Neuron (in vitro differentiated cells): Measurements from ENCODE around the gene TRIM73.
"Not testable (repeated sequence)": the region's sequence is repeated elsewhere in the genome, so short reads cannot be mapped to it uniquely, and the experiment has no call there.

Experiments used
- H2AFZ ChIP-seq: one replicate; pipeline ENCODE4 v1.6.1; 2013; ENCODE audit warnings: low read depth, mild to moderate bottlenecking, inconsistent platforms, low read length, moderate library complexity
- H3K27me3 ChIP-seq: one replicate; pipeline ENCODE4 v1.6.1; 2013; ENCODE audit warnings: low read length; ENCODE audit not compliant: insufficient read depth
- H3K36me3 ChIP-seq: one replicate; pipeline ENCODE4 v1.6.1; 2013; ENCODE audit warnings: low read length; ENCODE audit not compliant: insufficient read depth
- H3K4me1 ChIP-seq: one replicate; pipeline ENCODE4 v1.6.1; 2013; ENCODE audit warnings: low read length; ENCODE audit not compliant: insufficient read depth
- H3K4me3 ChIP-seq: 2 replicates; pipeline ENCODE4 v1.5.1; 2013; ENCODE audit warnings: mild to moderate bottlenecking, low read length, moderate library complexity
- H3K9me3 ChIP-seq: one replicate; pipeline ENCODE4 v1.6.1; 2013; ENCODE audit warnings: low read length

Gene TRIM73

DNA sequence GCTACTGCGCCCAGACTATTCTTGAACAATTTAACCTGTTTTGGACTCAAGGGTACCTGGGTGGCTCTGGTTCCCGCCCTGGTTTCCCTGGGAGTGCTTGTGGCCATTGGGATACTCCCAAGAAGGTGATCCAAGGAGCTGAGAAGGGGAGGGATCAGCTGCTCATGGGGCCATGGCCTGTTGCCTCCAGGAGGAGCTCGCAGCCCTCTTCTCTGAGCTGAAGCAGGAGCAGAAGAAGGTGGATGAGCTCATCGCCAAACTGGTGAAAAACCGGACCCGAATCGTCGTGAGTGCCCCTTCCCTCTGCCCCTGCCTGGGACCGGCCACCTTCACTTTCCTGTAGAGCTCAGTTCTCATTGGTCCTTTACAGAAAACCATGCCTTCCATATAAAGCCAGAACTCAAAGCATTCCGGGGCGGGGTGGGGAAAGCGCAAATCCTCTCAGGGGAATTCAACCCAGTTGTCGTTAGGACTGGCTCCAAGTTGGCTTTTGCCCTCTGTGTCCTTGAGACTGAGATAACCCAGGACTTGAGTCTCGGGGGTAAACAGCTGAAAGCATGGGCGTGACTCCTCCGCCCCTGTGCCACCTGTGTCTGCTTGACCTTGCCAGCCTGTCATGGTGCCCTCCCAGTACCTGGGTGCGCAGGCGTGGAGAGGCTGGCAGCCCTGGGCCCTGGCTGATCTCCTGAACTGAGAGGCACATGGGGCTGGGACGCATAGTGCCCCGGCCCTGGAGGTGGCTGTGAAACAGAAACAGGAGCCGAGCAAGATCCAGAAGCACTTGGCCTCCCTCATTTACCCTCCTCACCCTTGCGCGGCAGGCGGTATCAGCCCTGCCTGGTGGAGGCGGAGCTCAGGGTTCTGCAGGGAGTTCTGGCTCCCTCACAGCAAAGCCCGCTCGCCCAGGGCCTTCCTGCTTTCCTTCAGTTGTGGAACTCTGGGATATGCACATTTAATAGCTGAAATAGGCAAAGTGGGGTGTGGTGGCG lies 8.3 kb downstream of the TRIM73 start:
- not testable (repeated sequence) for H3K4me1 ChIP-seq, H3K4me3 ChIP-seq, H3K27me3 ChIP-seq, H3K36me3 ChIP-seq, H3K9me3 ChIP-seq, H2AFZ ChIP-seq

- not testable (repeated sequence) for H2AFZ ChIP-seq, H3K9me3 ChIP-seq, H3K36me3 ChIP-seq, H3K27me3 ChIP-seq, H3K4me1 ChIP-seq, H3K4me3 ChIP-seq
Observed at GRCh38 chr7:75404663-75405062, 9.2 kb downstream of the TRIM73 start.

- H3K9me3 ChIP-seq, H3K4me3 ChIP-seq, H3K36me3 ChIP-seq, H2AFZ ChIP-seq, H3K27me3 ChIP-seq, H3K4me1 ChIP-seq: not testable (repeated sequence)
Observed at GRCh38 chr7:75409880-75410822, 14.7 kb downstream of the TRIM73 start.

GRCh38 chr7:75410823-75411173 lies 15.4 kb downstream of the TRIM73 start:
- not testable (repeated sequence) for H3K9me3 ChIP-seq, H2AFZ ChIP-seq, H3K27me3 ChIP-seq, H3K4me3 ChIP-seq, H3K36me3 ChIP-seq, H3K4me1 ChIP-seq

- H3K36me3 ChIP-seq: peaks cover 12% of the 10 kb centered on the region
- H3K4me1 ChIP-seq, H2AFZ ChIP-seq, H3K9me3 ChIP-seq, H3K4me3 ChIP-seq, H3K27me3 ChIP-seq: not testable (repeated sequence)
Observed at GRCh38 chr7:75414204-75414603, 18.8 kb downstream of the TRIM73 start.

GRCh38 chr7:75414708-75415427 lies 19.4 kb downstream of the TRIM73 start:
- not testable (repeated sequence) for H3K4me1 ChIP-seq, H3K4me3 ChIP-seq, H2AFZ ChIP-seq, H3K27me3 ChIP-seq, H3K9me3 ChIP-seq
- peaks cover 16% of the 10 kb centered on the region for H3K36me3 ChIP-seq

- not testable (repeated sequence) for H3K9me3 ChIP-seq, H3K27me3 ChIP-seq, H3K4me3 ChIP-seq, H2AFZ ChIP-seq, H3K4me1 ChIP-seq
- peaks cover 17% of the 10 kb centered on the region for H3K36me3 ChIP-seq
Observed at GRCh38 chr7:75415428-75415817, 20.0 kb downstream of the TRIM73 start.

- H3K27me3 ChIP-seq, H3K4me1 ChIP-seq, H2AFZ ChIP-seq, H3K4me3 ChIP-seq, H3K9me3 ChIP-seq: not testable (repeated sequence)
- peaks cover 18% of the 10 kb centered on the region for H3K36me3 ChIP-seq
Observed at GRCh38 chr7:75415829-75416373, 20.5 kb downstream of the TRIM73 start.

GRCh38 chr7:75416787-75417186 lies 21.4 kb downstream of the TRIM73 start:
- H3K4me1 ChIP-seq, H3K9me3 ChIP-seq, H3K4me3 ChIP-seq, H2AFZ ChIP-seq, H3K27me3 ChIP-seq: not testable (repeated sequence)
- H3K36me3 ChIP-seq: peaks cover 22% of the 10 kb centered on the region

DNA sequence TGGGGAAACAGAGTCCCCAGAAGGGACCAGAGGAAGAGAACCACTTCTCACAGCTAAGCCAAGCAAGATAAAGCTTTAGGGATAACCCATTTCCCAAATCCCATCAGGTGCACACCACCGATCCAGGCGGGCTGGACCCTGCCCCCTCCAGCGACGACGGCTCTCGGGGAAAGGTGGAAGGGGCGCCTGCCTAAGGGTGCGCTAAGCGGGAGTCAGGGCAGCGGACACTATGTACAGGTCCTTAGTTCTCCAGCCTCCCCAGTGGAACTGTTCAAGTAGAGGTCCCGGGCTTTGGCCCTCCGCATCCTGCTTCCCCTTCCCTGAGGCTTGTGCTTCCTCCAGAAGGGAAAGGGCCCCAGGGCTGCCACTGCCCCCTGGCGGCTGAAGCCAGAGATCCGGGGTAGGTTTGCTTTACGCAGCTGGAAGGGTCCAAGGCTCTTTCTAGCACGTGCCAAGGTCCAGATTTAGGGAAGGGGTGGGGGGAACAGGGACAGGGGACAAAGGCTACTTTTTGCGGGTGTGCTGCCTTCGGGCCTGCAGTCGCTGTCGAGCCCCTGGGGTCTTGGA lies 22.9 kb downstream of the TRIM73 start:
- not testable (repeated sequence) for H3K9me3 ChIP-seq

DNA sequence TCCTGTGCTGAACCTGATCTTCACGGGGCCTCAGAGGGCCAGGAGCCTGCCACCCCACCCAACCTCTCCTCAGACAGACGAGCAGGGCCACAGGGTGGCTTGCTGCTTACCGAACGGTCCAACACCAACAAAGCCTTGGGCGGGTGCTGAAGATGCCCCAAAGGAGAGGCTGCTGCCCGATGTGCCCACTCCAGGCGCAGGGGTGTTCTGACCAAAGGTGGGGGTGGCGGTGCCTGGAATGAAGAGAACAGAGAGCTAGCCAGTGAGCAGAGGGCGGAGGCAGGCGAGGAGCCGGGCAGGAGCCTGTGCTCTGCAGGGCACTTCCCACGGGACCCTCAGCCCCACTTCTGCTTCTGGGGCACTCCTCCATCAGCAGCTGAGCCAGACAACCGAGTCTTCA lies 23.8 kb downstream of the TRIM73 start:
- peaks cover 30% of the 10 kb centered on the region for H3K36me3 ChIP-seq
- H3K4me1 ChIP-seq, H2AFZ ChIP-seq, H3K27me3 ChIP-seq, H3K4me3 ChIP-seq, H3K9me3 ChIP-seq: not testable (repeated sequence)

More for the DNA sequence above, 22.9 kb downstream of the TRIM73 start:
- not testable (repeated sequence) for H3K4me1 ChIP-seq, H2AFZ ChIP-seq, H3K27me3 ChIP-seq, H3K4me3 ChIP-seq
- H3K36me3 ChIP-seq: peaks cover 23% of the 10 kb centered on the region

DNA sequence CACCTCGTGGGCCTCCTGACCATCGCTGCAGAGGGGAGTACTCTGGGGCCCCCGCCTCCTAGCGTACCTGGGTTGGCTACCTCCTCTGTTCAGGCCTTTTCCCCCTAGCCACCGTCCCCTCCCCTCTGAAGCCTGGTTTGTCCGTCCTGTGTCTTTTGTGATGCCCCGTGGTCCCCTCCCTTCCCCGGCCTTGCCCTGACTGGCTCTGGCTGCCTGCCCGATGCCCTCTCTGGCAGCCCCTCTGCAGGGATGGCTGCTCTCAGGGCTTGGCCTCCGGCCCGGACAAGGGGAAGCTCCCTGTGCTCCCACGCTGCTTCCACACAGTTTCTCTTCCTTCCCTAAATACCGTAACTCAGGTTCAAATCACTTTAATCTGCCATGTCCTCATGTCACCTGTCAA lies 24.3 kb downstream of the TRIM73 start:
- not testable (repeated sequence) for H2AFZ ChIP-seq

More for the DNA sequence above, 24.3 kb downstream of the TRIM73 start:
- H3K4me1 ChIP-seq, H3K27me3 ChIP-seq, H3K9me3 ChIP-seq, H3K4me3 ChIP-seq: not testable (repeated sequence)
- H3K36me3 ChIP-seq: peaks cover 32% of the 10 kb centered on the region
